Measurements from ENCODE around the gene TTC3.
A peak's percentile ranks its signal among the peaks of the same experiment; 100 is the strongest.

The TTC3 gene

DNA sequence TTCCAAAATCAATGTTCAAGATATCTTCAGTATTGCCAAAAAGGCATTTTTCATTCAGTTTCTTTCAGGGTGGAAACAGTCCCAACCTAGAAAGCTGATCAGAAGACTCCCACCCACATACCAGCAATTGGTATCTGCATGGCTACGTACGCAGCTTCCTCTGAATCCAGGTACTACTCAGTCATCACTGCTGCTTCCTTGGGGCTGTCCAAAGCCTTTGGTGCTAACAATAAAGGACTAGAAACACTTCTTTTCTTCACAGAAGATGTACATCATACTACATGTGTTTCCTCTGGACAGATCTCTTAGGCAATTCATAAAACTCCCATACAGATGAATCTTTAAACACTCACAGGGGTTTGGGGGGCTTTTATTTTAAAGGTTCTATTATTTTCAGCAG, 164.3 kb downstream of the TTC3 start:
- H3K27me3 ChIP-seq (ENCODE audit: insufficient read depth, low read length, poor library complexity): no peaks in the 10 kb centered on the region
- H3K4me3 ChIP-seq (ENCODE audit: low read depth in 1 of 2, low read length in 2 of 2): no peak overlapping the region
- no peak overlapping the region for H3K4me2 ChIP-seq (ENCODE audit: insufficient read depth, low read length)
- no peaks in the 10 kb centered on the region for H3K9me3 ChIP-seq (ENCODE audit: insufficient read depth, low read length, severe bottlenecking)
- no peak overlapping the region for H3K9ac ChIP-seq (ENCODE audit: low read depth, low read length)
- H2AFZ ChIP-seq (ENCODE audit: low read depth, low read length): no peak overlapping the region
- H3K79me2 ChIP-seq (ENCODE audit: insufficient read depth, low read length): peaks cover 69% of the 10 kb centered on the region
- peaks cover 75% of the 10 kb centered on the region for H3K36me3 ChIP-seq (ENCODE audit: insufficient read depth, low read length)
- peaks cover 34% of the 10 kb centered on the region for H4K20me1 ChIP-seq (ENCODE audit: insufficient read depth, low read length)
- H3K27ac ChIP-seq (ENCODE audit: low read length): 0 out of 2 replicates have a peak overlapping the region, but pooled peaks have one; percentile 9
- TF ChIP-seq, protein P1, sequence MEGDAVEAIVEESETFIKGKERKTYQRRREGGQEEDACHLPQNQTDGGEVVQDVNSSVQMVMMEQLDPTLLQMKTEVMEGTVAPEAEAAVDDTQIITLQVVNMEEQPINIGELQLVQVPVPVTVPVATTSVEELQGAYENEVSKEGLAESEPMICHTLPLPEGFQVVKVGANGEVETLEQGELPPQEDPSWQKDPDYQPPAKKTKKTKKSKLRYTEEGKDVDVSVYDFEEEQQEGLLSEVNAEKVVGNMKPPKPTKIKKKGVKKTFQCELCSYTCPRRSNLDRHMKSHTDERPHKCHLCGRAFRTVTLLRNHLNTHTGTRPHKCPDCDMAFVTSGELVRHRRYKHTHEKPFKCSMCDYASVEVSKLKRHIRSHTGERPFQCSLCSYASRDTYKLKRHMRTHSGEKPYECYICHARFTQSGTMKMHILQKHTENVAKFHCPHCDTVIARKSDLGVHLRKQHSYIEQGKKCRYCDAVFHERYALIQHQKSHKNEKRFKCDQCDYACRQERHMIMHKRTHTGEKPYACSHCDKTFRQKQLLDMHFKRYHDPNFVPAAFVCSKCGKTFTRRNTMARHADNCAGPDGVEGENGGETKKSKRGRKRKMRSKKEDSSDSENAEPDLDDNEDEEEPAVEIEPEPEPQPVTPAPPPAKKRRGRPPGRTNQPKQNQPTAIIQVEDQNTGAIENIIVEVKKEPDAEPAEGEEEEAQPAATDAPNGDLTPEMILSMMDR (IDR thresholded peaks at IDR 0.05; ENCODE audit: borderline replicate concordance, extremely low read depth, low read length, poor library complexity, severe bottlenecking): no peak
- TF ChIP-seq EZH2 (IDR thresholded peaks at IDR 0.05; ENCODE audit: borderline replicate concordance, low read depth, low read length, severe bottlenecking): no peak
- H3K4me1 ChIP-seq (ENCODE audit: insufficient read depth, low read length): peaks cover 6% of the 10 kb centered on the region; the same call in 1 of the 2 replicates
- DNase-seq (no peak), ATAC-seq (ENCODE audit: insufficient read depth, low read depth) (no peak)

DNA sequence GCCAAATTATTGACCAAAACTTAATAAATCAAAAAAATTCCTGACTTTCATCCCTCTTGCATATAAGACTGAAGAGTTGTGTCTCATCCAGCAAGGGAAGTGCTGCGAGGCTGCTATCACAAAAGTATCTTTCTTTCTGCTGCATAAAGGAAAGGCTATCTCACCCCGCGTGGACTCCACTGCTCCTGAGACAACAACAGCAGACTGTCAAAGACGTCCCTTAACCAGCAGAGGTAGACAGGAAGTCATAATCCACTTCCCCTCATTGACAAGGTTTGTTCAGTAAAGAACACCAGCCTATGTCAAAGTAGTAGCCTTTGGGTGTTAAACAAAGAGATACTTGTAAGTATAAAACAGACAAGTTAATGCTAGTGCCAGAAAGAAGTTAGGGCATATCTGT, 164.7 kb downstream of the TTC3 start:
- H2AFZ ChIP-seq (ENCODE audit: low read depth, low read length): no peak overlapping the region
- no peak overlapping the region for H3K4me3 ChIP-seq (ENCODE audit: low read depth in 1 of 2, low read length in 2 of 2)
- H3K9ac ChIP-seq (ENCODE audit: low read depth, low read length): no peak overlapping the region
- H3K36me3 ChIP-seq (ENCODE audit: insufficient read depth, low read length): peaks cover 71% of the 10 kb centered on the region
- H3K79me2 ChIP-seq (ENCODE audit: insufficient read depth, low read length): peaks cover 70% of the 10 kb centered on the region
- peak overlapping the region; percentile 9; the same call in 1 of the 2 replicates for H3K27ac ChIP-seq (ENCODE audit: low read length)
- peaks cover 30% of the 10 kb centered on the region for H4K20me1 ChIP-seq (ENCODE audit: insufficient read depth, low read length)
- no peaks in the 10 kb centered on the region for H3K9me3 ChIP-seq (ENCODE audit: insufficient read depth, low read length, severe bottlenecking)
- no peaks in the 10 kb centered on the region for H3K27me3 ChIP-seq (ENCODE audit: insufficient read depth, low read length, poor library complexity)
- DNase-seq (no peak), ATAC-seq (ENCODE audit: insufficient read depth, low read depth) (peak; percentile 83)
- no peak overlapping the region for H3K4me2 ChIP-seq (ENCODE audit: insufficient read depth, low read length)
- TF ChIP-seq, protein P1 (IDR thresholded peaks at IDR 0.05; ENCODE audit: borderline replicate concordance, extremely low read depth, low read length, poor library complexity, severe bottlenecking): no peak
- TF ChIP-seq EZH2 (IDR thresholded peaks at IDR 0.05; ENCODE audit: borderline replicate concordance, low read depth, low read length, severe bottlenecking): no peak
- H3K4me1 ChIP-seq (ENCODE audit: insufficient read depth, low read length): peaks cover 6% of the 10 kb centered on the region; the same call in 1 of the 2 replicates

DNA sequence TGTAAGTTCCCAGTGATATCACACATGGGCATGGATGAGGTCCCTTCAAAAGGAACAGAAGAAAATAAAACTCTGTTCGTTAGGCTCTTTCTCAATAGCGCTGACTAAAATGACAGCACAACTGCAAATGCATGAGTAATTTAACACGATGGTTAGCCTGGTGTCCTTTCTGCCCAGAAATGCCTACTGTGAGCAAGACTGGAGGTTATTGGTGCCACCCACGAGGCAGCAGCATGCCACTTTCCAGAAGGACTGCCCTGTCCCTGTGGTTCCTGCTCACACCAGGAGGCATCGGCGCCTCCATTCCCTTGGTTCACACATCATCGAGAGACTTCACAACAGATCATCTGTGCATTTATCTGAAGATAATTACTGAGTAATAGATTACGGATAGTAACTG, 167.9 kb downstream of the TTC3 start:
- Histone ChIP-seq H3K27me3 (ENCODE audit: insufficient read depth, low read length, poor library complexity) (no peaks in the 10 kb centered on the region), H3K4me3 (ENCODE audit: low read depth in 1 of 2, low read length in 2 of 2) (no peak overlapping the region), H3K9me3 (ENCODE audit: insufficient read depth, low read length, severe bottlenecking) (no peaks in the 10 kb centered on the region), H2AFZ (ENCODE audit: low read depth, low read length) (no peak overlapping the region), H3K4me2 (ENCODE audit: insufficient read depth, low read length) (no peak overlapping the region), H3K79me2 (ENCODE audit: insufficient read depth, low read length) (peaks cover 87% of the 10 kb centered on the region), H3K4me1 (ENCODE audit: insufficient read depth, low read length) (peaks cover 29% of the 10 kb centered on the region), H3K9ac (ENCODE audit: low read depth, low read length) (no peak overlapping the region), H4K20me1 (ENCODE audit: insufficient read depth, low read length) (peaks cover 41% of the 10 kb centered on the region), H3K36me3 (ENCODE audit: insufficient read depth, low read length) (peaks cover 54% of the 10 kb centered on the region), H3K27ac (ENCODE audit: low read length) (no peak overlapping the region)
- TF ChIP-seq, protein P1 (IDR thresholded peaks at IDR 0.05; ENCODE audit: borderline replicate concordance, extremely low read depth, low read length, poor library complexity, severe bottlenecking): no peak
- no peak for TF ChIP-seq EZH2 (IDR thresholded peaks at IDR 0.05; ENCODE audit: borderline replicate concordance, low read depth, low read length, severe bottlenecking)
- no peak for DNase-seq
- no peak for ATAC-seq (ENCODE audit: insufficient read depth, low read depth)

DNA sequence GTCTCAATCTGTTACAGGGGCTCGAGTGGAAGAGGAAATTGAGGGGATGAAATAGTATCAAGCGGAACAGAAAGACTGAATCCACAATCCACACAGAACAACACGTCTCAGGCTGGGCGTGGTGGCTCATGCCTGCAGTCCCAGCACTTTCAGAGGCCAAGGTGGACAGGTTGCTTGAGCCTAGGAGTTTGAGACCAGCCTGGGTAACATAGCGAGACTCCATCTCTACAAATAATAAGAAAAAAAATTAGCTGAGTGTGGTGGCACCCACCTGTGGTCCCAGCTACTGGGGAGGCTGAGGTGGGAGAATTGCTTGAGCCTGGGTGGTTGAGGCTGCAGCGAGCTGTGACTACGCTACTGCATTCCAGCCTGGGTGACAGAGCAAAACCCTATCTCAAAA, 168.4 kb downstream of the TTC3 start:
- peaks cover 34% of the 10 kb centered on the region for H3K4me1 ChIP-seq (ENCODE audit: insufficient read depth, low read length)
- H3K27ac ChIP-seq (ENCODE audit: low read length): no peak overlapping the region
- no peak overlapping the region for H2AFZ ChIP-seq (ENCODE audit: low read depth, low read length)
- no peak overlapping the region for H3K4me3 ChIP-seq (ENCODE audit: low read depth in 1 of 2, low read length in 2 of 2)
- no peak overlapping the region for H3K9ac ChIP-seq (ENCODE audit: low read depth, low read length)
- TF ChIP-seq, protein P1 (IDR thresholded peaks at IDR 0.05; ENCODE audit: borderline replicate concordance, extremely low read depth, low read length, poor library complexity, severe bottlenecking): no peak
- TF ChIP-seq EZH2 (IDR thresholded peaks at IDR 0.05; ENCODE audit: borderline replicate concordance, low read depth, low read length, severe bottlenecking): no peak
- DNase-seq (no peak), ATAC-seq (ENCODE audit: insufficient read depth, low read depth) (no peak)
- no peak overlapping the region for H3K4me2 ChIP-seq (ENCODE audit: insufficient read depth, low read length)
- no peaks in the 10 kb centered on the region for H3K9me3 ChIP-seq (ENCODE audit: insufficient read depth, low read length, severe bottlenecking)
- peaks cover 89% of the 10 kb centered on the region for H3K79me2 ChIP-seq (ENCODE audit: insufficient read depth, low read length)
- peaks cover 41% of the 10 kb centered on the region for H4K20me1 ChIP-seq (ENCODE audit: insufficient read depth, low read length)
- no peaks in the 10 kb centered on the region for H3K27me3 ChIP-seq (ENCODE audit: insufficient read depth, low read length, poor library complexity)
- H3K36me3 ChIP-seq (ENCODE audit: insufficient read depth, low read length): peaks cover 49% of the 10 kb centered on the region

Data from DND-41 (cell line).